Measurements from ENCODE around the gene KNTC1.
"Not testable (repeated sequence)": the region's sequence is repeated elsewhere in the genome, so short reads cannot be mapped to it uniquely, and the experiment has no call there.

Gene KNTC1

DNA sequence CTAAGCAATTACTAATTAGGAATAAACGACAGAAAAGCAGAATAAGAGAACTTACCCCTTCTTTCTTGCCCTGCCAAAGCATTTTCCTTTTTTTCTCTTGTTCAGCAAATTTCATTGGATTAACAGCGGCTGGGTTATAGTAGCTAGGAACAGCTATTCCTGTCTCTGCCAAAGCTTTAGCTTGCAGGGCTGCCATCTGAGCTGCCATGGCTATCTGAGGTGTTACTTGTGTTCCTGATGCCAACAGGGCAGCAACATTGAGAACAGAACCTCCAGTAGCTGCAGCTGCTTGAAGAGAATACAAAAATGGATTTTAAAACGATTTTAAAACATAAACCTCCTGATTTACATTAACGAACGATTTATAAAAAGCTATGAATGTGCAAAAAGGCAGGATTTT is 18.9 kb upstream of the KNTC1 start:
- DNase-seq (ENCODE audit: low read depth in 2 of 2, low spot score in 1 of 2): no peak

DNA sequence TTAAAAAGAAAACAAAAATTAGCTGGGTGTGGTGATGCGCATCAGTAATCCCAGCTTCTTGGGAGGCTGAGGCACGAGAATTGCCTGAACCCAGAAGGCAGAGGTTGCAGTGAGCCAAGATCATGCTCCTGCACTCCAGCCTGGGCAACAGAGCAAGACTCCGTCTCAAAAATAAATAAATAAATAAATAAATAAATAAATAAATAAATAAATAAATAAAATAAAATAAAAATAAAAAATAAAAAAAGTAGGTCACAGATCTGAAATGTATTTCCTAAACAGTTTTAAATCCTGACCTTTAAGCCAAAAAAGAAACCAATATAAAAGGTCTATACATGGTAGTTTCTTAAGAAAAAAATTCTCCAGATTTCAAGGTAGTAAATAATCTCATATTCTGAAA is 14.0 kb upstream of the KNTC1 start:
- DNase-seq (ENCODE audit: low read depth in 2 of 2, low spot score in 1 of 2): not testable (repeated sequence)

DNA sequence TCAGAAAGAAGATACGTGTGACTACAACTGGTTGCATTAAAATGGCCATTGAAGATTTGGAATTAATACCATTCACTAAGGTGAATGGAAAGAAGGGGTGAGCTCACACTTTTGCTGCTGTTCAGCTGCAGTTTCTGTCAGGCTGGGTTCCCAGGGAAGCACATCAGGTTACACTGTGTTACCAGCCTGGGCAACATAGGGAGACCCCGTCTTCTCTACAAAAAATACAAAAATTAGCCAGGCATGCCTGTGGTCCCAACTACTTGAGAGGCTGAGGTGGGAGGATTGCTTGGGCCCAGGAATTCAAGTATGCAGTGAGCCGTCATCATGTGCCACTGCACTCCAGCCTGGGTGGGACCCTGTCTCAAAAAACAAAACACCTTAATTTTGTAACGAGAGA is 13.4 kb upstream of the KNTC1 start:
- DNase-seq (ENCODE audit: low read depth in 2 of 2, low spot score in 1 of 2): no peak

DNA sequence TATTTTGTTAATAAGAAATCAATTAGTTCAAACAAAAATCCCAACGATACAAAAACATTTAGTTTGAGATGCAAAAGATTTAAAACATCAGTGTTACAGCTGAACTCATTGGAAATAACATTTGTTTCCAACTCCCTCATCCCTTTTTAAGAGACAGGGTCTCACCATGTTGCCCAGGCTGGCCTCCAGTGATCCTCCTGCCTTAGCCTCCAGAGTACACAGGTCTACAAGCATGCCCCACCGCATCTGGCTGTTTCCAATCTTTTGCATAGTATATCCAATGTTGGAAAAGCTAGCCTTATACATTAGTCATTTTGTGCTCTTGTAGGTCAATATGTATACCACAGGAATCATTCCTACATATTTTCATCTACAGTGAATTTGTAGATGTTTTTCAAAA is 11.8 kb upstream of the KNTC1 start:
- DNase-seq (ENCODE audit: low read depth in 2 of 2, low spot score in 1 of 2): no peak

DNA sequence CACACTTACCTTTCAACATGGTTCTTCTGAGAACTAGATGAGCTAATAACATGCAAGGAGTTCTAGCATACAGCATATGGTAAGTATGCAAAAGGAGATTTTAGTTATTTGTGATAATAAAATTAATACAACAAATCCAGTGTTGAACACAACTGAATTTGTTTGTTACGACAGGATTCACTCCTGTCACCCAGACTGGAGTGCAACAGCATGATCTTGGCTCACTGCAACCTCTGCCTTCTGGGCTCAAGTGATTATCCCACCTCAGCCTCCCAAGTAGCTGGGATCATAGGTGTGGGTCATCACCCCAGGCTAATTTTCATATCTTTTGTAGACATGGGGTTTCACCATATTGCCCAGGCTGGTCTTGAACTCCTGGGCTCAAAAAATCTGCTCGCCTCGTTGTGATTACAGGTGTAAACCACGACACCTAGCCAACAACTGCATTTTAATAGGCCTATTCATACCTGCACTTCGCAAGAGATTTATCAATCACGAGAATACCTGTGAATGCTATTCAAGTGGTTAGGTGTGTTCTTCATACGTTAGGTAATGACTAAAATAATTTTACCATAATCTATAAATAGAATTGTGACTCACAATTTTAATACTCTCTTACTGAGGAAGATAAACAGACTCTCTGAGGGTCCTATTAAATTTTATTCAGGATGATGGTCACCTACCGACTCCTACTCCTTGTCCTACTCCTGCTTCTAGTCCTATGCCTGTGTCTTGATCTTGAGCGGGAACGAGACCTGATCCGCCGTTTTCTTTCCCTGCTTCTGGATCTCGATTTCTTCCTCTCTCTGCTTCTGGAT is 10.3 kb upstream of the KNTC1 start:
- no peak for DNase-seq (ENCODE audit: low read depth in 2 of 2, low spot score in 1 of 2)

DNA sequence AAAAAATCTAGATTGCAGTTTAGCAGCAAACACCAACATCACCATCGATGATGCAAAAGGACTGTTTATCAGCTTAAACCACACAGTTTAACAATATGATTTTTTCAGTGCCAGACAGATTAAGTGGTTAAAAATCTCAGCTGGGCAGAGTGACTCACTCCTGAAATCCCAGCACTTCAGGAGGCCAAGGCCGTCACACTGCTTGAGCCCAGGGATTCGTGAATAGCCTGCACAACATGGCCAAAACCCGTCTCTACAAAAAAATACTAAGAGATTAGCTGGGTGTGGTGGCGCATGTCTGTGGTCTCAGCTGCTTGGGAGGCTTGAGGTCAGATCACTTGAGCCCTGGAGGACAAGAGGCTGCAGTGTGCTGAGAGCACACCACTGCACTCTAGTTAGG is 9.2 kb upstream of the KNTC1 start:
- no peak for DNase-seq (ENCODE audit: low read depth in 2 of 2, low spot score in 1 of 2)

DNA sequence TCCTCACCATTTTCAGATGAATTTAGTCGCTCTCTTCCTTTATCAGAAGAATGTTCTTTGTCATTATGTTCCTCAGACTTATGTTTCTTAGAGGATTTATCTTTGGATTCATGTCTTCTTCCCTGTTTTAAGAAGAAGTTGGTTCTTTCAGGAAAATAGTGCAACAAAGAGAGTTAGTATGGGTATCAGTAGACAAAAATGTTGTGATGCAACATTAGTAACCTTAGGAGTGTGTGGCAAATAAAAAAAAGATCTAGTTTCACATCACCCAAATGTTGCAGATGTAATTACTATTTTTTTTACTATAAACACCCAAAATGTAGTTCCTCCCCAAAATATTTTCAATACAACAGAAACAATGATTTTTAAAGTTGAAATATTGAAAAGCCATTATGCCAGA is 8.1 kb upstream of the KNTC1 start:
- no peak for DNase-seq (ENCODE audit: low read depth in 2 of 2, low spot score in 1 of 2)

DNA sequence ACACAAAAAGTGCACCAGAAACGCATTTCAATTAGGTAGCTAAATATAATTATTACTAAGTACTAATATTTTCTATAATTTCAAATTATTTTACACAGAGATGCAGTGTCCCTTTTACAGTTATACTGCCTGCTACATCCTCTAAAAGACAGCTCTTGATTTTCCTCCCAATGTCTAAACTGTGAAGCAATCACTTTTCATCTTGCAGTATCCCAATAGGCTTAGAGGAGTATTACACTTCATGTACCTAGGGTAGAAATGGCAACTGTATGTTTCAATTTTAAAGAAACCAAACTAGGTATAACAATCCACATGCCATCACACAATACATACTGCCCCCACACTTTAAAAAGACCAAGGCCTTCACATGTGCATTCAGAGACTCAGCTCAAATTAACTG is 7.6 kb upstream of the KNTC1 start:
- DNase-seq (ENCODE audit: low read depth in 2 of 2, low spot score in 1 of 2): no peak

DNA sequence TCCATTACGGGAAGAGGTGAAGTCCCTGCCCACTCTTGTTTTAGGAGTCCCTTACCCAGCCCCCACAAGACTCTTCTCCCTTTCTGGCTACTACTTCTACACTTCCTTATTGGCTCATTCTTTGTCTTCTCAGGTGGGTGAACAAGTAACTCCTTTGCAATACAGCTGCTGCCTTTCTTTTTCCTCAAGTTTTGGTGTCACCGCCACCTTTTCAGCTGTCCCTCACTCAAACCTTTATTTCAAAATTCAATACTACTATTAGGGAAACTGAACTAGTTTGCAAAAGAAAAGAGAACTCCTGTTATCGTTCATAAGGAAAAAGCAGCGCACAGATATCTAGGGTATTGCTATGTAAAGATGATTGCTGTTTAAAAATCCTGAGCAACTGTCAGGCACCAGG is 6.4 kb upstream of the KNTC1 start:
- no peak for DNase-seq (ENCODE audit: low read depth in 2 of 2, low spot score in 1 of 2)

DNA sequence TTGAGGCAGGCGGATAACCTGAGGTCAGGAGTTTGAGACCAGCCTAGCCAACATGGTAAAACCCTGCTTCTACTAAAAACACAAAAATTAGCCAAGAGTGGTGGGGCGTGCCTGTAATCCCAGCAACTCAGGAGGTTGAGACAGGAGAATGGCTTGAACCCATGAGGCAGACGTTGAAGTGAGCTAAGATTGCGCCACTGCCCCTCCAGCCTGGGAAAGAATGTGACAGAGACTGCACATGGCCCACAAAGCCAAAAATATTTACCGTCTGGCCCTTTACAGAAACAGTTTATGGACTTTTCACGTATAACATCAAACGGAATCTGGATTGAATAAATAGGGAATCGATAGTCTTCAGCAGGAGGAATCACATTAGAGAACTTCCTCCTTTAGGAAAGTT is 3.8 kb upstream of the KNTC1 start:
- DNase-seq (ENCODE audit: low read depth in 2 of 2, low spot score in 1 of 2): no peak

DNA sequence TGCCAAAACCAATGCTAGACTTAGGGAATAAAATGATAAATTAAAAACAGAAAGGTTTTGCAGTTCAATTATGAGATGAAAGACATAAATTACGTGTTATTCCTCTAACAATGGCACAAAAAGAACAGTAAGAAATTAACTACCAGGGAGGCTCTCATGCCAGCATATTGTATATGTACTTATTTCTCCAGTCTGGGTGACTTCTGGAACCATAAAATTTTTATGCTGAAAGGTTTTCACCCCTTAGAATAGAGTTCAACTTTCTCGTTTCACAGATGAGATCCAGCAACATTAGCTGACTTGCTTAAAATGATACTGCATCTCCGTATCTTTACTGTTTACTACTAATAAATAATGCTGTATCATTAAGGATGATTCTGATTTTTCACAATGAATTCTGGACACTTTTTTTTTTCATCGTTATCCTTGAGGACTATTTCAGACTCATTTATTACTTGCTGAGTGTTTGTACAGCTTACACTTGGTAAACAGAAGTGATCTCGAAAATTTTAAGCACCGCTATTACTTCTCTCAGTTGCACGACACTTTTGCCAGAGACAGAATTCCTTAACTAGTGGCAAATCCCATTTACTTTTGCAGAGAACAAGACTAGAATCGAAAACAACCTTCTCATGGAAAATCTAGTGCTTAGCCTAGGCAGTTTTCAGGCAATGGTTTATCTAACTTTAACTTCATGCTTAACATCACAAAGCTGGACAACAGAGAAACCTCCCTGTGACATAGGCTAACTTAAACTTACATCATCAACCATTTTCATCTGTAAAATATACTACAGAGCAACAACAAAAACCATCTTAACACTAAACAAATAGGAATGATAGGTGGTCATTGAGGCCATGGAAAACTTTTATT is 3.0 kb upstream of the KNTC1 start:
- DNase-seq (ENCODE audit: low read depth in 2 of 2, low spot score in 1 of 2): no peak

DNA sequence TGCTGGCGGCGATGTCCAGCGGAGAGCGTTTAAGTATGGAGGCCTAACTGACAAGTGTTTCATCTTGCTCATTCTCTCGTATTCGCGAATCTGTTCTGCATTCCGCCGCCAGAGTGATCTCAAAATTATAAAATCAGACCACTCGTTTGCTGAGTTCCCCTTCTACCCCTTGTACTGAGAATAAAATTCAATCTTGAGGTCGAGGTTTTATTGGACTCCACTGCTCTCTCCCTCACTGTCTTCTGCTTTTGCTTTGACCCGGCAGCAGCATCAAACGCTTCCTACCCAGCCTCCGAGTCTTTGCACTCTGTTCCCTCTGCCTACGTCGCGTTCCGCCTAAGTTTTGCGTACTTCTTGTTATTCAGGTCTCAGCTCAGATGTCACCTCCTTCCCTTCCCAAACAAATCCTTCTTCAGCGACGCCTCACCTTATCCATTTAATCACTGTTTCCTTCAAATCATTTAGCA is 462 bp downstream of the KNTC1 start:
- DNase-seq (ENCODE audit: low read depth in 2 of 2, low spot score in 1 of 2): no peak

DNA sequence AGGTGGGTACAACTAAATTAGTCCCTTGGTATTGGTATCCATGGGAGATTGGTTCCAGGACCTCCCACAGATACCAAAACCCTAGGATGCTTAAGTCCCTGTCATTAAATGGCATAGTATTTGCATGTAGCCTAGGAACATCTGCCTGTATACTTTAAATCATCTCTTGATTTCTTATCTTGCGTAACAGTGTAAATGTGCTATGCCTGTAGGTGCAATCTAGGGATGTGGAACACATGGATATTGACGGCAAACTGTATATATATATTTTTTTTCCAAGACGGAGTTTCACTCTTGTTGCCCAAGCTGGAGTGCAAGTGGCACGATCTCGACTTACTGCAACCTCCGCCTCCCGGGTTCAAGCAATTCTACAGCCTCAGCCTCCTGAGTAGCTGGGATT is 1.5 kb downstream of the KNTC1 start:
- no peak for DNase-seq (ENCODE audit: low read depth in 2 of 2, low spot score in 1 of 2)

DNA sequence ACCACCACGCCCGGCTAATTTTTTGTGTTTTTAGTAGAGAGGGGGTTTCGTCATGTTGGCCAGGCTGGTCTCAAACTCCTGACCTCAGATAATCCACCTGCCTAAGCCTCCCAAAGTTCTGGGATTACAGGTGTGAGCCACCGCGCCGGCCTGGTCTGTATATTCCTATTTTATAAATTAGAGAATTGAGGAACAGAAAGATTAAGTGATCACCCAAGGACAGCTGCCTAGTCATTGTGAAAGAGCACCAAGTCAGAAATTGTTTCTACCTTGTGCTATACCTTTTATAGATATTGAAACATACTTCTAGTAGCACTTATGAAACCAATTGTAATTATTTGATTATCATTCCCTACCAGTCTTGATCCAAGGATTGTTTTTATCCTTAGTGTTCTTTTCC is 1.9 kb downstream of the KNTC1 start:
- DNase-seq (ENCODE audit: low read depth in 2 of 2, low spot score in 1 of 2): no peak

DNA sequence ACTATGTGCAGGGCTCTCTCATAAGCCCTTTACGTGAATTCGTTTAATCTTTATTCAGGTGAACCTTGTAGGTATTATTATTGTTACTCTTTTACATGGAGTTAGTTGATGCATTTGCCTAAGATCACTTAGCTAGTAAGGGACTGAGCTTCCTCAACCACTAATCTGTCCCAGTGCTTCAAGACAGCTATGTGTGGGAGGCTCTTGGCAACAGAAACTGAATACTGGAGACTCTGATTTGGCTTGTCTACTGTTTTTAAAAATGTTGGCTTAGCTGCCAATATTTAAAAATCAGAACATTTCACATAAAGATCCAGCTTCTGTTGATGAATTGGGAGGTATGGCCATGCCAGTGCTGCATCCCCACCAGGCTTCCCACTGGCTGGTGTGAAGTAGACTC is 6.8 kb downstream of the KNTC1 start:
- no peak for DNase-seq (ENCODE audit: low read depth in 2 of 2, low spot score in 1 of 2)

DNA sequence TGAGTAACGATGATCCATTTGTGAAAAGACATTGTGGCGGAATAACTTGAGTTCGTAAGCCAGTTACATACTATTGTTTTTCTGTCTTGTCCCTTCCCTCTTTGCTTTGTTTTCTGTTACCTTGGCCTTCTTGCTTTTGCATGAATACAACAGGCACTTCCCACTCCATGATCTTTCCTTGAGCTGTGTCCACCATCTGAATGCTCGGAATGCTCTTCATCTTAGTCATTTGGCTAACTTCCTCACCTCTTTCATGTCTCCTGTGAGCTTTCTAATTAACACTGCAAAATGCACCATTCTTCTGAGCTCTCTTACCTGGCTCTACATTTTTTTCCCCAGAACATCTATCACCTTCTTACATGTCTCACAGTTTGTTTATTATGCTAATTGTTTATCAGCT is 10.0 kb downstream of the KNTC1 start:
- DNase-seq (ENCODE audit: low read depth in 2 of 2, low spot score in 1 of 2): no peak

DNA sequence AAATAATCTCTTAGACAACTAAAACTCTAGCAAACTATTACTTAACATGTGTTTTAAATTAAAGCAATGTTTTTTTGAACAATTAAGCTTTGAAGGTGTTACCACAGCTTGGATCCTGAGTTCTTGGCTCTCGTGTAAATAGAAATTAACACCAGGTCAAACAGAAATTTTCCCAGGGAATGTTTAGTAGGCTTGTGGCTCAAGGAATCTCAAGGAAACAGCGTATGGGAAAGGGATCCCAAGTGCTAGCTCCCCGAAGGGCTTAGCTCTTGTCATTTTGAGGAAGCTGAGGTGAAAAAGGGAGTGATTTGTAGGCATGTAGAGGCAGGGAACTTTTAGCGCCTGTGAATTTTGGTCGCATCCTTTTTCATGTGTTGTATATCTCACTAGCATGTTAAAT is 11.4 kb downstream of the KNTC1 start:
- no peak for DNase-seq (ENCODE audit: low read depth in 2 of 2, low spot score in 1 of 2)

DNA sequence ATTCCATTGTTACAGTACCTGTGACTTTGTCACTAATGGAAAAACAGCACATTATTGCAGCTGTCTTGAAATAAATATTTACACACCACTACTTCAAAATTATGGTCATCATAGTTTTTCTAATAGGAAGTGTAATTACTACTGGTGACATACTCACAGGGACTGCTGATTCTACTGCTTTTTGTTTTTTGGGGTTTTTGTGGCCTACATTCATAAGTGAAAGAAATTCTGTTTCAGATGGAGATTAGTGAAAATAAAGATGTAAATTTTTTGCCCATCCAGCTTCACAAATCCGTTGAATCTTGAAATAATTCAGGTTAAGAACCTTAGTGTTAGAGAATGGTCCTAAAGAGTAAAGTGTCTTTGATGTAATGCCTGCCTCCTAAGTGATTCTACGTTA is 17.5 kb downstream of the KNTC1 start:
- DNase-seq (ENCODE audit: low read depth in 2 of 2, low spot score in 1 of 2): no peak

DNA sequence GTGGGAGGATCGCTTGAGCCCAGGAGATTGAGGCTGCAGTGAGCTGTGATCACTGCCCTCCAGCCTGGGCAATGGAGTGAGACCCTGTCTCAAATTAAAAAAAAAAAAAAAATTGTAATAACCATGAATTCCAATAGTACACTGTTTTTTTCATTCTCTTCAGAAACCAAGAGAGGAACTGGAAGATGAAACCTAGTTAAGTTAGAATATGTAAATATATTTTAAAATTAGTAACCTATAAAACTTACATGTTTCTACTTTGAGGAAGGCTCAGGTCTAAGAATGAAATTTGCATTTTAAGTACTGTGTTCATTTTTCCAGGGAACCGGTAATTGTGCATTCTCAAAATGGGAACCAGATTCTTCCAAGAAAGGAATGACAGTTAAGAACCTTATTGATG is 18.8 kb downstream of the KNTC1 start:
- DNase-seq (ENCODE audit: low read depth in 2 of 2, low spot score in 1 of 2): no peak

DNA sequence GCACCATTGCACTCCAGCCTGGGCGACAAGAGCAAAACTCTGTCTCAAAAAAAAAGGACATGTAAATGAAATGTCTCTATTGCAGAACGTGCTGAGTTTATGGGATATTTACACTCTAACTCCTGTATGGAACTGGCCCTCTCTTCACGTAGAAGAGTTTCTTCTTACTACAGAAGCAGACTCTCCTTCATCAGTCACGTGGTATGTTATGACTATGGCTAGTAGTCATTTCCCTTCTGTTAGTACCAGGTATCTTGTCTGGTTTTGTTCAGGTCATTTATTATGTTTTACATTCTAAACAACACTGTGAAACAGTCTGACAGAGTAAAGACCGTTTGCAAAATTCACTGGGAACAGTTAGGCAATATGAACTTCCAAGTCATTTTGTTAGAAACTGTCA is 20.3 kb downstream of the KNTC1 start:
- DNase-seq (ENCODE audit: low read depth in 2 of 2, low spot score in 1 of 2): no peak

DNA sequence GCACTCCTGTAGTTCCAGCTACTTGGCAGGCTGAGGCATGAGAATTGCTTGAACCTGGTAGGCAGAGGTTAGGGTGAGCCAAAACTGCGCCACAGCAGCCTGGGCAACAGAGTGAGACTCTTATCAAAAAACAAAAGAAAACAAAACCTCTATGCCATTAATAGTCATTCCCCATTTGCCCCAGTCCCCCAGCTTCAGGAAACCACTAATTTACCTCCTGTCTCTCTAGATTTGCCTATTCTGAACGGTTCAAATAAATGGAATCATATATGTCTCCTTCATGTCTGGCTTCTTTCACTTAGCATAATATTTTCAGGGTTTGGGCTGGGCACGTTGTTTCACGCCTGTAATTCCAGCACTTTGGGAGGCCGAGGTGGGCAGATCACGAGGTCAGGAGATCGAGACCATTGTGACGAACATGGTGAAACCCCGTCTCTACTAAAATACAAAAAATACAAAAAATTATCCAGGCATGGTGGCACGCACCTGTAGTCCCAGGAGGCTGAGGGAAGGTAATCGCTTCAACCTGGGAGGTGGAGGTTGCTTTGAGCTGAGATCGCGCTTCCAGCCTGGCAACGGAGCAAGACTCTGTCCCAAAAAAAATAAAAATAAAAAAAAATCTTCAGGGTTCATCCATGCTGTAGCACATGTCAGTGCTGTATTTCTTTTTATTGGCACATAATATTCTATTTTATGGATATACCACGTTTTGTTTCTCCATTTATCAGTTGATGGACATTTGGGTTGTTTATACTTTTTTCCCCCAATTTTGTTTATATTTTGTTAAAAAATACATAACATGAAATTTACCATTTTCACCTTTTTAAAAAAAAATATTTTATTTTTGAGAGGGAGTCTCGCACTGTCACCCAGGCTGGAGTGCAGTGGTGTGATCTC is 31.9 kb downstream of the KNTC1 start:
- DNase-seq (ENCODE audit: low read depth in 2 of 2, low spot score in 1 of 2): no peak
